M059J (cell line): ENCODE data around the gene PIGH. TPM values are rescaled to one million over a fixed set of nuclear protein-coding genes. Genes with fewer than 3 reads are reported as not detected.
"Not testable (repeated sequence)": the region's sequence is repeated elsewhere in the genome, so short reads cannot be mapped to it uniquely, and the experiment has no call there.

Source experiments
- DNase-seq: peaks from one replicate; pipeline ENCODE4 v3.0.0-alpha.2; 2012; ENCODE audit warnings: low read depth
- total RNA-seq: library from RNA; depleted of rRNA; stranded (reverse); fragments of >200 nt; shearing (Covaris generic); gene quantifications from 2 replicates; pipeline ENCODE4 v1.2.3, GENCODE V29; 2014; rRNA removed

The PIGH gene
- total RNA-seq, 1 experiment from 2014 or later = 23.2 TPM

GRCh38 chr14:67553547-67553946, 46.5 kb downstream of the PIGH start:
- no peak for DNase-seq

GRCh38 chr14:67551940-67552339, 48.1 kb downstream of the PIGH start:
- no peak for DNase-seq

- DNase-seq = no peak
Observed at GRCh38 chr14:67551123-67551522, 48.9 kb downstream of the PIGH start.

GRCh38 chr14:67549734-67550133, 50.3 kb downstream of the PIGH start:
- DNase-seq = no peak

- no peak for DNase-seq
Observed at GRCh38 chr14:67547224-67547780, 52.8 kb downstream of the PIGH start.

GRCh38 chr14:67544590-67544989, 55.5 kb downstream of the PIGH start:
- DNase-seq = no peak

GRCh38 chr14:67542620-67543019, 57.4 kb downstream of the PIGH start:
- not testable (repeated sequence) for DNase-seq

GRCh38 chr14:67541448-67542387, 58.4 kb downstream of the PIGH start:
- no peak for DNase-seq

Other genes starting within 250 kb of the PIGH start
- gene ATP6V1D, start 240.5 kb downstream of the PIGH start, total RNA-seq = 194 and 202 TPM in 2 replicates
- gene EIF2S1, start 239.9 kb downstream of the PIGH start, total RNA-seq = 304 and 324 TPM in 2 replicates
- gene PLEK2, start 188.1 kb downstream of the PIGH start, total RNA-seq = not detected in 2 replicates
- 13.0 and 21.5 TPM in 2 replicates for gene TMEM229B, start 111.5 kb downstream of the PIGH start, total RNA-seq
- 1.6 and 1.8 TPM in 2 replicates for gene PLEKHH1, start 67.0 kb downstream of the PIGH start, total RNA-seq
- gene ARG2, start 19.7 kb upstream of the PIGH start, total RNA-seq = 22.6 and 26.4 TPM in 2 replicates
- gene VTI1B, start 74.4 kb upstream of the PIGH start, total RNA-seq = 54.6 and 54.9 TPM in 2 replicates
- gene RDH11, start 95.5 kb upstream of the PIGH start, total RNA-seq = 127 and 140 TPM in 2 replicates
- 0.05 and 0.20 TPM in 2 replicates for gene RDH12, start 101.6 kb upstream of the PIGH start, total RNA-seq
- 14.2 and 17.8 TPM in 2 replicates for gene ZFYVE26, start 216.3 kb upstream of the PIGH start, total RNA-seq
- gene RAD51B, start 219.5 kb upstream of the PIGH start, total RNA-seq = 19.0 and 21.9 TPM in 2 replicates